Skeletal muscle tissue (tissue), 4 donors: ENCODE results near the gene SGCE. TPM values are rescaled to one million over a fixed set of nuclear protein-coding genes. Genes with fewer than 3 reads are reported as not detected.

ENCODE experiments used
- H3K27ac ChIP-seq: one replicate; pipeline ENCODE4 v1.7.0; 2013; ENCODE audit warnings: mild to moderate bottlenecking, low read depth, low read length, inconsistent platforms
- H3K27me3 ChIP-seq, 3 donors: one replicate each; pipeline ENCODE4 v1.7.0; 2013; ENCODE audit warnings: low read length in 3 of 3; ENCODE audit not compliant: control insufficient read depth in 3 of 3, insufficient read depth in 3 of 3
- H3K36me3 ChIP-seq, 3 donors: one replicate each; pipeline ENCODE4 v1.7.0; 2013; ENCODE audit warnings: low read length in 3 of 3; ENCODE audit not compliant: control insufficient read depth in 3 of 3, insufficient read depth in 3 of 3
- H3K4me1 ChIP-seq, 3 donors: one replicate each; pipeline ENCODE4 v1.7.0; 2013; ENCODE audit warnings: low read length in 3 of 3, mild to moderate bottlenecking in 3 of 3; ENCODE audit not compliant: control insufficient read depth in 3 of 3, insufficient read depth in 3 of 3
- H3K4me3 ChIP-seq, 3 donors: one replicate each; pipeline ENCODE4 v1.7.0; 2013; ENCODE audit warnings: low read length in 3 of 3
- H3K9ac ChIP-seq, 3 donors: one replicate each; pipeline ENCODE4 v1.7.0; 2013; ENCODE audit warnings: low read length in 3 of 3, mild to moderate bottlenecking in 3 of 3, moderate library complexity in 2 of 3, low read depth in 1 of 3
- H3K9me3 ChIP-seq, 3 donors: one replicate each; pipeline ENCODE4 v1.7.0; 2013; ENCODE audit warnings: low read length in 3 of 3; ENCODE audit not compliant: control insufficient read depth in 3 of 3
- total RNA-seq: library from RNA; depleted of rRNA; stranded (reverse); fragments of >200 nt; gene quantifications from one replicate; pipeline ENCODE4 v1.2.3, GENCODE V29; 2014
- donor health status: Osteomylitis.

The SGCE gene
- total RNA-seq, 1 donor from 2014 or later: 184 TPM

GRCh38 chr7:94660006-94660405 is 4.1 kb upstream of the SGCE start:
- peaks cover 10 to 19% (median 15%) of the 10 kb centered on the region in 3 donors for H3K4me1 ChIP-seq
- no peak overlapping the region for H3K9ac ChIP-seq
- H3K36me3 ChIP-seq: no peaks in the 10 kb centered on the region
- H3K27ac ChIP-seq: no peak overlapping the region
- H3K4me3 ChIP-seq: no peak overlapping the region
- peaks cover 6 to 18% (median 8%) of the 10 kb centered on the region in 3 donors for H3K27me3 ChIP-seq
- no peaks in the 10 kb centered on the region for H3K9me3 ChIP-seq

GRCh38 chr7:94658826-94659225 is 2.9 kb upstream of the SGCE start:
- no peaks in the 10 kb centered on the region for H3K36me3 ChIP-seq
- no peaks in the 10 kb centered on the region for H3K9me3 ChIP-seq
- H3K27ac ChIP-seq: no peak overlapping the region
- peak overlapping the region in 2 of 3 donors; percentile 34 to 52 for H3K4me3 ChIP-seq
- H3K27me3 ChIP-seq: peaks cover 10 to 25% (median 16%) of the 10 kb centered on the region in 3 donors
- peak overlapping the region in 1 of 3 donors; percentile 32 for H3K9ac ChIP-seq
- H3K4me1 ChIP-seq: peaks cover 13 to 26% (median 18%) of the 10 kb centered on the region in 3 donors

GRCh38 chr7:94657771-94658693 is 2.1 kb upstream of the SGCE start:
- no peaks in the 10 kb centered on the region for H3K36me3 ChIP-seq
- H3K4me1 ChIP-seq: peaks cover 13 to 26% (median 18%) of the 10 kb centered on the region in 3 donors
- no peaks in the 10 kb centered on the region for H3K9me3 ChIP-seq
- H3K4me3 ChIP-seq: peak overlapping the region; percentile 60 to 69 (median 64)
- no peak overlapping the region for H3K9ac ChIP-seq
- peak overlapping the region; percentile 30 for H3K27ac ChIP-seq
- H3K27me3 ChIP-seq: peaks cover 10 to 25% (median 22%) of the 10 kb centered on the region in 3 donors

- H3K9me3 ChIP-seq: no peaks in the 10 kb centered on the region
- H3K27me3 ChIP-seq: peaks cover 10 to 28% (median 25%) of the 10 kb centered on the region in 3 donors
- no peaks in the 10 kb centered on the region for H3K36me3 ChIP-seq
- no peak overlapping the region for H3K9ac ChIP-seq
- H3K27ac ChIP-seq: no peak overlapping the region
- peak overlapping the region; percentile 60 to 69 (median 63) for H3K4me3 ChIP-seq
- peaks cover 13 to 26% (median 18%) of the 10 kb centered on the region in 3 donors for H3K4me1 ChIP-seq
Observed at GRCh38 chr7:94656925-94657731, 1.2 kb upstream of the SGCE start.

GRCh38 chr7:94656658-94656924 is 658 bp upstream of the SGCE start:
- Histone ChIP-seq H3K27me3 (peaks cover 10 to 28% (median 25%) of the 10 kb centered on the region in 3 donors), H3K4me1 (peaks cover 13 to 26% (median 18%) of the 10 kb centered on the region in 3 donors), H3K4me3 (peak overlapping the region; percentile 60 to 69 (median 63)), H3K36me3 (no peaks in the 10 kb centered on the region), H3K27ac (no peak overlapping the region), H3K9ac (no peak overlapping the region), H3K9me3 (no peaks in the 10 kb centered on the region)

GRCh38 chr7:94655126-94655847 is 646 bp downstream of the SGCE start:
- Histone ChIP-seq H3K27ac (peak overlapping the region; percentile 52), H3K4me1 (peaks cover 13 to 26% (median 18%) of the 10 kb centered on the region in 3 donors), H3K9me3 (no peaks in the 10 kb centered on the region), H3K4me3 (peak overlapping the region; percentile 58 to 71 (median 70)), H3K27me3 (peaks cover 10 to 28% (median 25%) of the 10 kb centered on the region in 3 donors), H3K36me3 (no peaks in the 10 kb centered on the region), H3K9ac (peak overlapping the region; percentile 23 to 55 (median 48))

- H3K27me3 ChIP-seq: peaks cover 10 to 28% (median 25%) of the 10 kb centered on the region in 3 donors
- peak overlapping the region in 2 of 3 donors; percentile 23 to 55 for H3K9ac ChIP-seq
- H3K36me3 ChIP-seq: no peaks in the 10 kb centered on the region
- peak overlapping the region; percentile 58 to 71 (median 70) for H3K4me3 ChIP-seq
- H3K9me3 ChIP-seq: no peaks in the 10 kb centered on the region
- peak overlapping the region; percentile 52 for H3K27ac ChIP-seq
- H3K4me1 ChIP-seq: peaks cover 13 to 26% (median 18%) of the 10 kb centered on the region in 3 donors
Observed at GRCh38 chr7:94654783-94655125, 1.2 kb downstream of the SGCE start.

- Histone ChIP-seq H3K9me3 (no peaks in the 10 kb centered on the region), H3K36me3 (no peaks in the 10 kb centered on the region), H3K4me1 (peaks cover 5 to 11% (median 7%) of the 10 kb centered on the region in 3 donors), H3K9ac (no peak overlapping the region), H3K4me3 (no peak overlapping the region), H3K27ac (no peak overlapping the region), H3K27me3 (peaks cover 8 to 24% (median 11%) of the 10 kb centered on the region in 3 donors)
Observed at GRCh38 chr7:94650147-94651051, 5.5 kb downstream of the SGCE start.

GRCh38 chr7:94649450-94649849 is 6.5 kb downstream of the SGCE start:
- Histone ChIP-seq H3K27me3 (peaks cover 0 to 15% (median 3%) of the 10 kb centered on the region in 3 donors), H3K9me3 (no peaks in the 10 kb centered on the region), H3K36me3 (no peaks in the 10 kb centered on the region), H3K9ac (no peak overlapping the region), H3K4me3 (no peak overlapping the region), H3K4me1 (peaks cover 0 to 1% (median 0%) of the 10 kb centered on the region in 3 donors), H3K27ac (no peak overlapping the region)
